Testis (tissue), 2 donors: ENCODE measurements around the gene EVI2B.

Source experiments
- CTCF ChIP-seq, 3 experiments: fragments of 450-650 bp in 2 of 3; fragments of 200-600 bp in 1 of 3; sonication (generic) in 1 of 3; IDR thresholded peaks; one replicate each; pipeline ENCODE4 v1.5.1; 2016 to 2019; ENCODE audit warnings: antibody characterized with exemption in 3 of 3, mild to moderate bottlenecking in 2 of 3, moderate library complexity in 1 of 3
- POLR2A ChIP-seq: fragments of 450-650 bp; IDR thresholded peaks from one replicate; pipeline ENCODE4 v1.6.1; 2017; ENCODE audit warnings: antibody characterized with exemption, mild to moderate bottlenecking, moderate library complexity

GRCh38 chr17:31272803-31273202, 41.1 kb downstream of the EVI2B start:
- TF ChIP-seq POLR2A = no peak
- TF ChIP-seq CTCF (IDR thresholded peaks at IDR 0.05) = no peak
